A549 treated with dexamethasone at 1 μM for 4 hours (cell line): ENCODE results near the gene RNU1-4. TPM values are rescaled to one million over a fixed set of nuclear protein-coding genes. Genes with fewer than 3 reads are reported as not detected.

Experiments used
- total RNA-seq: library from RNA; stranded (reverse); fragments of 200-300 nt; extraction: Qiagen RNA extraction; gene quantifications from 5 replicates; pipeline ENCODE4 v1.2.3, GENCODE V29; 2022

Gene RNU1-4
- 10.6 TPM in 1 of 5 replicates, not detected in the others for total RNA-seq

DNA sequence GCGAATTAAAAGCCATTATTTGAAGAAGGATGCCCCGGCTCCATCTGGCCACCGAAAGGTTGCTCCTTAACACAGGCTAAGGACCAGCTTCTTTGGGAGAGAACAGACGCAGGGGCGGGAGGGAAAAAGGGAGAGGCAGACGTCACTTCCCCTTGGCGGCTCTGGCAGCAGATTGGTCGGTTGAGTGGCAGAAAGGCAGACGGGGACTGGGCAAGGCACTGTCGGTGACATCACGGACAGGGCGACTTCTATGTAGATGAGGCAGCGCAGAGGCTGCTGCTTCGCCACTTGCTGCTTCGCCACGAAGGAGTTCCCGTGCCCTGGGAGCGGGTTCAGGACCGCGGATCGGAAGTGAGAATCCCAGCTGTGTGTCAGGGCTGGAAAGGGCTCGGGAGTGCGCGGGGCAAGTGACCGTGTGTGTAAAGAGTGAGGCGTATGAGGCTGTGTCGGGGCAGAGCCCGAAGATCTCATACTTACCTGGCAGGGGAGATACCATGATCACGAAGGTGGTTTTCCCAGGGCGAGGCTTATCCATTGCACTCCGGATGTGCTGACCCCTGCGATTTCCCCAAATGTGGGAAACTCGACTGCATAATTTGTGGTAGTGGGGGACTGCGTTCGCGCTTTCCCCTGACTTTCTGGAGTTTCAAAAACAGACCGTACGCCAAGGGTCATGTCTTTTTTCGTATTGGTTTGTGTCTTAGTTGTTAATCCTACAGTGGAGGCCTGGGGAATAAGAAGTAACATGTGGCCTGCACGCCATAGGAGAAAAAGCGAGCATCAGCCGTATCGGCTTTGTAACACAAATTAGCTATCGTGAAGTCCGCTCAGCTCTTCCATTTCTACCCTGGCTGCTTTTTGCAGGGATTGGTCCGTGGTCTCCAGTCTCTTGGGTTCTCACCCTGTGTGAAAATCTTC, at the start of gene RNU1-4:
RNU1-4 (plus strand) TSS at position 470 of the 918 bp plus-strand sequence.

Other genes starting within 250 kb of the RNU1-4 start
- gene RNU1-1, start 226.2 kb upstream of the RNU1-4 start, total RNA-seq = 10.6 TPM in 1 of 5 replicates, not detected in the others
- gene NBPF1, start 127.0 kb upstream of the RNU1-4 start, total RNA-seq = 14.0 to 24.2 TPM (median 22.4 TPM) in 5 replicates
- 10.6 TPM in 1 of 5 replicates, not detected in the others for gene RNU1-3, start 73.6 kb upstream of the RNU1-4 start, total RNA-seq
- 10.6 TPM in 1 of 5 replicates, not detected in the others for gene RNU1-2, start 155.5 kb downstream of the RNU1-4 start, total RNA-seq
- 4.6 to 9.6 TPM (median 7.7 TPM) in 5 replicates for gene CROCC, start 181.4 kb downstream of the RNU1-4 start, total RNA-seq
- gene MFAP2, start 240.1 kb downstream of the RNU1-4 start, total RNA-seq = 0.57 to 2.0 TPM (median 1.3 TPM) in 5 replicates